ENCODE results near the gene MAP4K2.
A peak's percentile ranks its signal among the peaks of the same experiment; 100 is the strongest.

MAP4K2 gene

GRCh38 chr11:64803158-64803845 is at the start of gene MAP4K2:
Gene MAP4K2, minus strand, starts transcription at chr11:64803214. Its CDS starts 65 bp downstream, at chr11:64803149.
- TF ChIP-seq CTCF (IDR thresholded peaks at IDR 0.05; ENCODE audit: low read depth, low read length): no peak
- H3K4me3 ChIP-seq (replicated peaks in 1 of 2; ENCODE audit: low read depth in 2 of 2, low read length in 2 of 2): peak within 1 kb of the TSS; percentile 61 to 67
- DNase-seq (ENCODE audit: low read depth in 2 of 2): peak; percentile 78 to 88

- DNase-seq (ENCODE audit: low read depth in 2 of 2): no peak
- no peak for TF ChIP-seq CTCF (IDR thresholded peaks at IDR 0.05; ENCODE audit: low read depth, low read length)
- no peak overlapping the region for H3K4me3 ChIP-seq (replicated peaks in 1 of 2; ENCODE audit: low read depth in 2 of 2, low read length in 2 of 2)
Observed at GRCh38 chr11:64851831-64852351, 48.9 kb upstream of the MAP4K2 start.

GRCh38 chr11:64850979-64851567 is 48.1 kb upstream of the MAP4K2 start:
- DNase-seq (ENCODE audit: low read depth in 2 of 2): no peak

GRCh38 chr11:64849598-64850356 is 46.8 kb upstream of the MAP4K2 start:
- no peak overlapping the region for H3K4me3 ChIP-seq (replicated peaks in 1 of 2; ENCODE audit: low read depth in 2 of 2, low read length in 2 of 2)
- TF ChIP-seq CTCF (IDR thresholded peaks at IDR 0.05; ENCODE audit: low read depth, low read length): no peak
- peak; percentile 35 to 68 for DNase-seq (ENCODE audit: low read depth in 2 of 2)

More at GRCh38 chr11:64850979-64851567, 48.1 kb upstream of the MAP4K2 start:
- TF ChIP-seq CTCF (IDR thresholded peaks at IDR 0.05; ENCODE audit: low read depth, low read length): no peak
- no peak overlapping the region for H3K4me3 ChIP-seq (replicated peaks in 1 of 2; ENCODE audit: low read depth in 2 of 2, low read length in 2 of 2)

GRCh38 chr11:64848826-64849597 is 46.0 kb upstream of the MAP4K2 start:
- TF ChIP-seq CTCF (IDR thresholded peaks at IDR 0.05; ENCODE audit: low read depth, low read length): no peak
- H3K4me3 ChIP-seq (replicated peaks in 1 of 2; ENCODE audit: low read depth in 2 of 2, low read length in 2 of 2): no peak overlapping the region
- DNase-seq (ENCODE audit: low read depth in 2 of 2): no peak

GRCh38 chr11:64848214-64848825 is 45.3 kb upstream of the MAP4K2 start:
- H3K4me3 ChIP-seq (replicated peaks in 1 of 2; ENCODE audit: low read depth in 2 of 2, low read length in 2 of 2): no peak overlapping the region
- no peak for DNase-seq (ENCODE audit: low read depth in 2 of 2)
- no peak for TF ChIP-seq CTCF (IDR thresholded peaks at IDR 0.05; ENCODE audit: low read depth, low read length)

Data from cardiac fibroblast (primary cell).